ENCODE results near the gene EPB41L4B. TPM values are rescaled to one million over a fixed set of nuclear protein-coding genes. Genes with fewer than 3 reads are reported as not detected.

The EPB41L4B gene
- total RNA-seq, 1 donor = not detected

DNA sequence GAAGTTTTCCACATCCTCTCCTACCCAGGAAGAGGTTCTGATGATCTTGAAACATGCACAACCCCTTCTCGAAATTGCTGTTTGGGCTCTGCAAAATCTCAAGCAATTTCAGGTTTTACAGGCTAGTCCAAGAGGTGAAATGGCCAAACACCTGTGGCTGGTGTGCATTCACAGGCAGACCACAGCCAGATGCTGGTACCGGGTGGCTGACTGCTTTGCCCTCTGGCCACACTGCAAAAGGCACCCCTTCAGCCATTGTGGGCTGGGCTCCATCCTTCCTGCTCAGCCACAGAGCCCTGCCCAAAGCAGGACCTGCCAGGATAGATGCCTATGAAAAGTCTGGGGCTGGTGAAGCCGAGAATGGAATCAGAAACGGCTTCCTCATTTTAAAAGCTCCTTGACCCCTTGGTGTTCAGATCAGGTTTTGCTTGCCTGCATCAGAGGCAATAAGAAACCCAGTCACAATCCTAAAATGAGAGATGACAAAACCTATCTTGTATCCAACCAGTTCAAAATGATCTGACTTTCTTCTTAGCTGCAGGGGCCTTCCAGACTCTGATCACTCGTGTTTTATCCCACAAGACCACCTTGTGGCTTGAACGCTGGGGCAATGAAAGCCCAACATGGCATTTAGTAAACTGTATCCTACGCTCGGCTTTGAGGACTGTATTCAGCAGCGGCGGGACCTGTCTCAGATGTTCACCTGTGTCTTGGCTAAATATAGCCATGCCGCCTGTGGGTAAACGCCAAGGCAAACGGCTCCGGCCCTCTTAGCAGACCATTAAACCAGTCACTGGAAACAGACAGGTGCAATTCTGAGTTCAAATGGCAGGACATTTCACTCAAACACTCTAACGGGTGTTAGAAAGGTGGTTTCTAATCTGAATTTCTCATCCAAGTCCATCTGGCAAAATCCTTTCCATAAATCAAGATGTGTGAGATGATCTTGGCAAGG, 49.6 kb downstream of the EPB41L4B start:
- no peak for DNase-seq (ENCODE audit: low read depth in 2 of 3, low spot score in 2 of 3)

DNA sequence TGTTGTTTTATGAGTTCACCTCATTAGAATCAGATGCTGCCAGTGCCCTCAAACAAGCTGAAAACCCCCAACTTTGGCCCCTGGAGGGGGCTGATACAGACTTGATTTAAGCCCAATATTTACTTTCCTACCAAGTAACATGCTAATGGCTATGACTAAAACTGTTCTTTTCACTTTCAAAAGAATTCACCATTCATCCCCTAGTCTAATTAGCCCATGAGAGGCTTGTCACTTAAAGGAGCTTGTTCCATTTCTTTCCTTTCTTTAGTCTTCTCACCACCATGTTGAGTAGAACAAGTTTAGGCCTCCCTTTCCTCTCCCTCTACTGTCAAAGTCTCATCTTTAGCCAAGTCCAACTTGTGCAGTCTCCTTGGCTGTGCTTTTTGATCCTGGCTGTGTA, 50.4 kb downstream of the EPB41L4B start:
- DNase-seq (ENCODE audit: low read depth in 2 of 3, low spot score in 2 of 3) = no peak

DNA sequence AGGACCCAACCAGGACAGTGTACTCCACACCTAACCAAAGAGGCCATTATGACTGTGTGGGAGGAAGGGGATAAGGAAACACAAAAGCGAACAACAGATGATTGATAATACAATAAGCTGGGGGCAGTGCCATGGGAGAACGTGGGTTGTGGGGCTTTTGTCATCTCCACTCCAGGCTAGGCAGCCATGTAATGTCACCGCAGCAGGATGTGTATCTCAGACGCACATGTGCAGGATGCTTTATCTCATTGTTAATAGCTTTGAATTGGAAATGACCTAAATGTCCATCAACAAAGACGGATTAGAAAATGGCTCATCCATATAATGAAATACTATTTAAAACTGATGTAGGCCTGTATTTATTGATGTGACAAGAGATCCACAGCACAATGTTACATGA, 51.0 kb downstream of the EPB41L4B start:
- no peak for DNase-seq (ENCODE audit: low read depth in 2 of 3, low spot score in 2 of 3)

DNA sequence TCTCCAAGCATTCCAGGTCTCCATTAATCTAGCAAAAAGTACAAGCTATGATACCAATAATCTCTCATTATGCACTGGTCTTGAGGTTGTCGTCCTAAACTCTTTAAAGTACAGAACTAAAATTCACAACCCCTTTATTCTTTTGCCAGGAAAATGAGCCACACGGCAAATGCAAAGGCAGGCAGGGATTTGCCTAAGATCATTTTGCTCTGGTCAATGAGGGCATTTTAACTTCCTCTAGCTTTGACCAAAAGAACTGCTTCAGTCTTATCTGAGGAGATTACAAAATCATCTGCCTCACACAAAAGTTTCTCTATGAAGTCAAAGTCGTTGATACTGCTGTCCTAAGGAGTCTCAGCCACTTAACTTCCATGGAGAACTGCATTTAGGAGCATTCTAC, 51.8 kb downstream of the EPB41L4B start:
- no peak for DNase-seq (ENCODE audit: low read depth in 2 of 3, low spot score in 2 of 3)

DNA sequence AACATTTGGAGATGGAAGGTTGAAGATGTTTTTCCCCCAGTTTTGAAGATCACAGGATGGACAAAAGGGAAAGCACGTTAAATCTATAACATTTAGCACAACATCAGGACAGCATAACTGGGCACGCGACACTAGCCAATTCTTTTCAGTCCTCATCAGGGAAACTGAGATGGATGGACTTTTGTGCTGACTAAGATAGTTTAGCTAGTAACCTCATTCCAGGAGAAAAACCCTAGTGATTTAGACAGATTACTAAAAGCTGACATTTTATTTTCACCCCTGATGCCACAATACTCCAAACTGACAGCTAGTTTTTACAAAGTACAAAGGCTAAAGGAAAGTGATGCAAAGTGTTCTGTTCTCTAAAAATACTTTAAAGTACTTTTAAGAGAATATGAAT, 53.3 kb downstream of the EPB41L4B start:
- DNase-seq (ENCODE audit: low read depth in 2 of 3, low spot score in 2 of 3) = no peak

DNA sequence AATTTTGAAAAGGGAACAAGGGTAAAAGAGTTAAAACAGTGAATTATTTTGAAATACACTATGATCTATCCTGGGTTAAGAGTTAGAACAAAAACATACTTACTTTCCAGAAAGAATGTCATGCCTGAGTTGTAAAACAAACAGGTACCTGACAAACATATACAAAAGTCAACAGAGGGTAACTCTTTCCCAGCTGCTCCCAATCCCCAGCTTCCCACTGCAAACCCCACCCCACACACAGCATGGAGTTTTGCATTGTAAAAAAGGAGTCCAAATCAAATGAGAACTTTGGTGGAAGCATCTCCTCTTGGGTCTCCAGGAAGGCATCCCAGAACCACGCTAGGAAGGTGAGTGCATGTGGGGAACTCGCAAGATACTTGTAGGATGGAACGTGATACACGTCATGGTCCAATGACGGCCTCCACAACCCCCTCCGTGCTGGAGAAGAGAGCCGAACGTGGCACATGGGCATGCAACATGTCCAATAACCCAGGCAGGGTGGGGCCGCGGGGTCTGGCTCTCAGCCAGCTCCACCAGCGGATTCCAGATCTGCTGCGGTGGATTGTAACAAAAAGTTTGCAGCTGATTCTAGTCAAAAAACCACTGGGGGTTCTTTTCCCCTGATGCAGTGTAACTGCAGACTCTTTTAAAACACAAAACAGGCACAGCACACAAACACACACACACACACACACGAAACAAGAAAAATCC, 55.8 kb downstream of the EPB41L4B start:
- DNase-seq (ENCODE audit: low read depth in 2 of 3, low spot score in 2 of 3) = no peak

DNA sequence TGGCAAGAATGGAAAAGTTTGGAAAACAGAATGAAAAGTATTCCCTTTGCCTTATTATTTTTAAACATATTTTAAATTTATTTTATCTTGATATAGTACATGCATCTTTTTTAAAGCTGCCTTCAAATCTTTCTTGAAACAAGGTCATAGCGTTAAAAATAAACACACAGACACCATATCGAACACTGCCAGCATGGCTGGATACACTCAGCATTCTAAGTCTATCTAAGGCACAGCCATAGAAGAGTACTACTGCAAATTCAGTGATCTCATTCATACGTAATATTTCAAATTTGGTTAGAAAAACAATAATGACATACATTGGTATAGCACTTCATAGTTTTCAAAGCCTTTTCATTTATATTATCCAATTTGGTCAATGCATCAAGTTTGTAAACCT, 57.5 kb downstream of the EPB41L4B start:
- no peak for DNase-seq (ENCODE audit: low read depth in 2 of 3, low spot score in 2 of 3)

DNA sequence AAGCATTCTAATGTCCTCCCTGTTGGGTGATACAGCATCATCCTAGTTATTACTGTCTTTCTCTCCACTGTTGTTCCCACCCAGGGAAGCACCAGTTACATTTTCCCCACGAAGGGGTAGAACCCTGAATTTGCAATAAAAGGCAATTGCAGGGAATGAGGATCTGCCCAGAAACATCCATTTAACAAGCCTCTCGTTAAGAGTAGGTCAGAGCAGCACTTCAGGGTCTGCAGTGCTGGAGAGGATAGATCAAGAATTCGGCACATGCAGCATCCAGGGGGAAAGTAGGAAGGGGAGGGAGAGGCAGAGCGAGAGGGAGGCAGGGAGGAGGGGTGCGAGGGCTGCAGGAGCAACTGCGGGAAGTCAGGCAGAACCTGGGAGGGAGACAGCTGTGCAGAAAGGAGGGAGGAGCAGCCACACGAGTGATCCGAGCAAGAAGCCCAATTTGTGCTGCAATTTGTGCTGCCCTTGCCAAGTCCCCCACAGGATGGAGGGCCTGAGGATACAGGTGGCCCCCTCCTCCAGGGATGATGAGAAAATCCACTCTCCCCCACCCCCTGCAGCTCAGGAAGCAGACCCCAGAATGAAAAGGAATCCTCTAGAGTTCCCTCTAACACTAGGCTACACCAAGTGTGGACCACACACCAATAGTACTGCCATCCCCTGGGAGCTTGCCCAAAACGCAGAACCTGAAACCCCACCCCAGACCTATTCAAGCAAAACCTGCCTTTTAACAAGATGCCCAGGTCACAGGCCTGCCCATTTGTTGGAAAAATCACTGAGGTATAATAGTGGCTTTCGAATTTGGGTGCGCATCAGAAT, 62.2 kb downstream of the EPB41L4B start:
- DNase-seq (ENCODE audit: low read depth in 2 of 3, low spot score in 2 of 3) = no peak

DNA sequence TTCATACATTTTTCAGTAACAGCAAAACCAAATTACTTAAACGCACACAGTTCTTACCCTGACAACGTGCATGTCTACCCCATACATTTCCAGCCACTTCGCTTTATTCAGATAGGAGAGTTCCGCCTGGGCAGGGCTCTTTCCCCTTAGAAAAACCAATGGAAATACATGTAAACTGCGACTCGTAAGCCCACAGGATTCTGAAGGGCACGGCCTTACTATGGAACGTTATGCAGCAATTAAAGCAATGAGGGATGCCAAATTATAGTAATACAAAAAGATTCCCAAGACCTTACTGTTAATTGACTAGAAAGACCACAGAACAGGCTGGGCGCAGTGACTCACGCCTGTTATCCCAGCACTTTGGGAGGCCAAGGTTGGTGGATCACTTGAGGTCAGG, 64.5 kb downstream of the EPB41L4B start:
- no peak for DNase-seq (ENCODE audit: low read depth in 2 of 3, low spot score in 2 of 3)

DNA sequence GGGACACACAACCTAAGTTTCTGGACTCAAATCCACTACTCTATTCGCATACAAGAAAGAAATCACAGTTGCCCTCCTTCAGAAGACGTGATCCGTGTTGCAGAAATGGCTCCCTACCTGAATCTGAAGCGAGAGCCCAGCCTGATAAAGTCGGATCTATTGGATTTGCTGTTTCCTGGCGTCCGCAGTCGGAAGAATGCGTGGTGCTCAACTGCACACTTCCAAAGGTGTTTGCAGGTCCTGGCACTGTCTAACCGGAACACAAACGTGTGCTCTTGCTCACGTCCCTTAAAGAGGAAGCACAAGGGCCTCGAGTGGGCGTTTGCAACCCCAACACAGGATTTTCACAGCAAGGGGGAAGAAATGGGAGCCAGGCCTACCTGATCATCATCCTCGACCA, 65.5 kb downstream of the EPB41L4B start:
- DNase-seq (ENCODE audit: low read depth in 2 of 3, low spot score in 2 of 3) = no peak

DNA sequence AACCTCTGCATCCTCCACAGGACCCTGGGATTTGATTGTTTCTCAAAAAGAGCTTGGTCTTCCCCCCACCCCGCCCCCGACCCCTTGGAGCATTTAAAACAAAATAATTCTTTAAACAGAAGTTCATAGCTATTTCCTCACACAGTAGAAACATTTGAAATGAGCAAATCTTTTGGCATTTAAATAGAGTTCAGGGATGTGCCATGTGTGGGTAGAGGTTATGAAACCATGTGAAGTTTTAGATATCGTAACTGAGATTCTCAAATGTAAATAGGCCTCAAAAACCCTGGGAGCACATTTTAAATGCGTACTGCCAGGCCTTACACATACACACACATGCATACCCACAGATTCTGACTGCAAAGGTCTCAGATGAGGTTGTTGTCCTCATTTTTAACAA, 66.5 kb downstream of the EPB41L4B start:
- no peak for DNase-seq (ENCODE audit: low read depth in 2 of 3, low spot score in 2 of 3)

DNA sequence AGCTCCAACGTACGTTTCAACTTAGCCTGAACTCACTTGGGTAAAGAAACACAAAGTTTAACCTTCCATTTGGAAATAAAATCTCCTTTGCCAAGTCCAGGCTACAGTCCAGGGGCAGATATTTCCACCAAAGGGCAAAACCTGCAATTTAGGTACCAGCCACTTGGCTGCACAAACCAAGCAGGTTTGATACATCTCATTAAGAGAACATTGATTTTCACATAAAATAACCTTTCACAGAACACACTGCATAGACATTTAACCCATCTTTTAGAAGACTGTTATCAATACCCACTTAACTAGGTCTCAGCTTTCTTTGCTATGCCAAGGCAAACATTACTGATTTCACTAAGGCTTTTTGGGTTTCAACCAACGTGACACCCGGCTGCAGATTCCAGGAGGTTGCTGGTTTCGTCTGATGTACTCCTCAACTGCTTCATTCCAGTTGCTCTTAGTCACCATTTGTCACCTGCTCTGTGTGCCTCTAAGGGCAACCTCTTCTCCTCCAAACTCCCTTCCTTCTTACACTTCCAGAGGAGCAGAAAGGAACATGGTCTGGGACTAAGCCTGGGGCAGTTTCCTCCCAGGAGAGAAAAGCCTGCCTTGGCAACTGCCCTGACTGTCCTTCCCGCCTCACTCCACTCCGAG, 67.1 kb downstream of the EPB41L4B start:
- no peak for DNase-seq (ENCODE audit: low read depth in 2 of 3, low spot score in 2 of 3)

DNA sequence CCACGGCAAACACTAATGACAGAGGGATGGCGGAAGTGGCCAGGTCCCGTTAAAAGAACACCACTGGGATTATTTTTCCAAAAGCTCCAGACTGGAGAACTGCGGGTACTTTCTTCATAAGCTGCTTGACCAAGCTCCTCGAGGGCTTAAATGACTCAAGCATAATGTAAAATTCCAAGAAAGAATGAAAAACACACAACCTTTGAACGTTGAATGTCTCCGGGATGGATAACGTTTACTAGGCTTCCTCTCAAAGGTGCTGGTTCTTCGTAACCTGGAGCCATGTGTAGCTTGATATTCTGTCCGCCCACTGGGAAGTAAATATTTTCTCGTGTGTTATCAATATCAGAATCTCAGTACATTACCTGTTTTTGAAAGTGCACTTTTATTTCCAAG, 67.6 kb downstream of the EPB41L4B start:
- DNase-seq (ENCODE audit: low read depth in 2 of 3, low spot score in 2 of 3) = no peak

DNA sequence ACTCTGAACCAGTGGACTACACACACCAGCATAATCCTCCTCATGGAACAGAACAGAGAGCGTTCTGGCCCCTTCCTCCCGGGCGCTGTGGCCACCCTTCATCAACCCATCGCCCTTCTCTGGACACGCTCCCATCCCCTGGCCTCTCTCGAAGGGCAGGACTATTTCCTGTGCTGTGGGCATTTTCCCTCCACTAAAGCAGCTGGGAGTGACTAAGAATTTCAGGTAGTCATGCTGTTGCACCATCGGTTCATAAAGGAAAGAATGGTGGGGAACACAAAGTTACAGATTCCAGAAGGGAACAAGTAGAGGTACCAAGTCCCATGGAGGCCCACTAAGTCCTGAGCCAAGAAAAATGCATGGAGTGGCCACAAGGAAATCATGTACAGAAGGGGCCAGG, 68.6 kb downstream of the EPB41L4B start:
- no peak for DNase-seq (ENCODE audit: low read depth in 2 of 3, low spot score in 2 of 3)

DNA sequence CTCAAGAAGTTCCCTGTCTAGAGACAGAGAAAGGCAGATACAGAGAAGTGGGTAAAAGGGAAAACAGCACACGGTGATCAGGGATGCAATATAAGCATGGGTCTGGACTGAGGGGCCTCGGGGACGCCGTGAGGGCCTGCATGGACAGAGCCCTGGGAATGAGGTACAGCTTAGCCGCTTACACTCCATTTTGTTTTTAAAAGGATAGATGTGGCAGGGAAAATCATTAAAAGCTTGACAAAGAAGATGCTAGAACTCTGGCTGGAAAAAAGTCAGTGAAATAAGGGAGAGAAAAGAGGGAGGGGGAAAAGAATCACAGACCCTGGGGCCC, 69.1 kb downstream of the EPB41L4B start:
- DNase-seq (ENCODE audit: low read depth in 2 of 3, low spot score in 2 of 3) = no peak

DNA sequence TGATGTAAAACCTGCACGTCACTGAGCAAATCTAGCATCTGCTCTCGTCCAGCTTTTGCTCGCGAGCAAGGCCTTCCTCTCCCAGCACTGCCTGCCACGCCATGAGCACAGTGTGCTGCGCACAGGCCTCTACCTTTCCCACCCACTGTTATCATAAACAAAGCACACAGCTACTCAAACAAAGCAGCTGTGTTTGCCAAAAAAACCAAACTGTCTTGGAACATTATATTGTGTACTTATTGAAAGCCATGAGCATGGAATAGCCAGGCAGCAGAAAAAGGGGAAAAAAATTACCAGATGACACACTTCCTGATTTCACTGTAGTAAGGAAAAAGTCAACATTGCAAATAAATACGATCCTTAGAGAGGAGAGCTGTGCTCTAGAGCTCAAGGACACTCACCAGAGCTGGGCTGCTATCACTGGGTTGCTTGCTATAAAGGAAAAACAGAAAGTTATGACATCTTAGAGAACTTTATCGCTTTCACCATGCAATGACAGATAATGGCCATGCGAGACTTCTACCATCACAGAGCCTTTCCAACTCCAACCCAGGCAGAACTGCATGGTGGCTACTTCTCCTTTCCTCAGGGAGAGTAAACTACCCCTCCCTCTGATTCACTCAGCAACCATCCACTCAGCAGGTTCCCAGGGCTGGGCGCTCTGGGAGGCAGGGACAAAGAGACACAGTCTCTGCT, 69.6 kb downstream of the EPB41L4B start:
- no peak for DNase-seq (ENCODE audit: low read depth in 2 of 3, low spot score in 2 of 3)

DNA sequence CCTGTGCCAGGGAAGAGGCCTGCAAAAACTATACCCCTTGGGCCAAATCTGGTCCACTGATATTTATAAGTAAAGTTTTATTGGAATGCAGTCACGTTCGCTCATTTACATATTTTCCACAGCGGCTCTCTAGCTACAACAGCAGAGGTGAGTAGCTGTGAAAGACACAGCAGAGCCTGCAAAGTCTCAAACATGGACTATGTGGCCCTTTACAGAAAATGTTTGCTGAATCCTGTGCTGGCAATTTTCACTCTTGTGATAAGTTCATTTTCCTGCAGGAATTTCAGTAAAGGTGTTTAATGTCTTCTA, 70.1 kb downstream of the EPB41L4B start:
- DNase-seq (ENCODE audit: low read depth in 2 of 3, low spot score in 2 of 3) = no peak

DNA sequence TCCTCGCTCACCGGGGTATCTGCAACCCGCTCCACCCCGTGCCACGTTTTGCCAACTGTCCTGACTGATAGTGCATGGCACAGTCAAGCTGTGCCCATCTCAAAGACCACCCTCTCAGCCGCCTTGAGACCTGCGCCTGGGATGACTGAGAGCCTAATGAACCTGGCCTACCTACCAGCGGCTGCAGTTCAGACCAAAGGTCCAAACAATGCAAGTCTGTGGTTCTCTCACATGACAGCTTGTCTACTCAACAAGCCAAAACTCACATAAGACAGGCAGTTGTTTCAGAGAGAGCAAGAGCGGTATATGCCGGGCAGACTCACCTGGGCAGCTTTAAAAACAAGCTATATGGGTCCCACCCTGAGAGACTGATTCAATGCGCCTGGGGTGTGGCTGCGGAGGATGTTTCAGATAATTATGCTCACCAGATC, 70.5 kb downstream of the EPB41L4B start:
- DNase-seq (ENCODE audit: low read depth in 2 of 3, low spot score in 2 of 3) = no peak

DNA sequence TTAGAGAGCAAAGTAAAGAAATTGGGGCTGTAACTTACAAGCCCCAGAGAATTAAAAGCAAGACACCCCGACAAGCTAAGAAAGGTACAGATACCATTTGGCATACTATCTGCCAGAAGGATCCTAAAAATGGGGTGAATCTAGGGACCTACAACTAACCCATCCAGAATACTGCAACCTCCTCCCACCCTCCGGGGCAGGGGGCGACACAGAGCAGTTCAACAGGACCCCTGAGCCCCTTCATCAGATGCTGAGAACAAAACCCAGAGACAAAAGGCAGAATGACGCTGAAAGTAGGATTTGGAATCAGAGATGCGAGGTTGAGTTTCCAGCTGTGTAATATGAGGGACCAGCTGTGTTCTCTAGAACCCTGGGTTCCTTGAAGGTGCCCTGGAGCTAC, 71.2 kb downstream of the EPB41L4B start:
- DNase-seq (ENCODE audit: low read depth in 2 of 3, low spot score in 2 of 3) = no peak

DNA sequence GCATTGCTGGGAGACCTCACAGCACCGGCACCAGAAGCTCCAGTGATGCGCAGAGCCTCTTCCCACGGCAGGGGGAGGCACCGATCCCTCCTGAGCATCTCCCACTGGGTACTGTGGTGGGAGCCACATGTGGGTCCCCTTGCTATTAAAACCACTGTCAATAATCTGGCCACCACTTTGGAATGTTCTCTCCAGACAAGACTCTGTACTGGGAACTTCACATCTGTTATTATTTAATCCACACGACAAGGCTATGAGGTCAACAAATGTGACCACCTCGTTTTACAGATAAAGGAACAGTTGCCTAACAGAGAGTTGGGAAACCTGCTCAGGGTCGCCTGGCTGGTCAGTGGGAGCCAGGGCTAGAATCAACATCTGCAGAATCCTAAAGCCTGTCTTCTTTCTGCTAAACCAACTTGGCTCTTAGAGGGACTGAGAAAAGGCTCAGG, 72.7 kb downstream of the EPB41L4B start:
- no peak for DNase-seq (ENCODE audit: low read depth in 2 of 3, low spot score in 2 of 3)

Measured in hematopoietic multipotent progenitor cell (in vitro differentiated cells).